GM13977 (cell line): ENCODE measurements around the gene HSD17B11.
"Not testable (repeated sequence)": the region's sequence is repeated elsewhere in the genome, so short reads cannot be mapped to it uniquely, and the experiment has no call there.

Source experiments
- DNase-seq: peaks from one replicate; pipeline ENCODE4 v3.0.0; 2012; ENCODE audit warnings: low spot score
- in situ Hi-C: fragments of 300-500 bp; cut with MboI; formaldehyde crosslinking; loops from one replicate; pipeline ENCODE4 v1.12.0; 2022; ENCODE audit warnings: low sequenced_read_pairs, low pct_unique_long_range_greater_than_20kb, mixed read lengths, inconsistent platforms; ENCODE audit not compliant: unreplicated experiment
- TF ChIP-seq, protein P1 (sequence below): IDR thresholded peaks from 2 replicates; pipeline ENCODE4 v1.5.1; 2012; ENCODE audit warnings: mild to moderate bottlenecking, control low read depth; ENCODE audit not compliant: insufficient read depth; ENCODE audit errors: extremely low read depth, missing control alignments

Gene HSD17B11

GRCh38 chr4:87359258-87359657 is 31.7 kb downstream of the HSD17B11 start:
- TF ChIP-seq, protein P1, sequence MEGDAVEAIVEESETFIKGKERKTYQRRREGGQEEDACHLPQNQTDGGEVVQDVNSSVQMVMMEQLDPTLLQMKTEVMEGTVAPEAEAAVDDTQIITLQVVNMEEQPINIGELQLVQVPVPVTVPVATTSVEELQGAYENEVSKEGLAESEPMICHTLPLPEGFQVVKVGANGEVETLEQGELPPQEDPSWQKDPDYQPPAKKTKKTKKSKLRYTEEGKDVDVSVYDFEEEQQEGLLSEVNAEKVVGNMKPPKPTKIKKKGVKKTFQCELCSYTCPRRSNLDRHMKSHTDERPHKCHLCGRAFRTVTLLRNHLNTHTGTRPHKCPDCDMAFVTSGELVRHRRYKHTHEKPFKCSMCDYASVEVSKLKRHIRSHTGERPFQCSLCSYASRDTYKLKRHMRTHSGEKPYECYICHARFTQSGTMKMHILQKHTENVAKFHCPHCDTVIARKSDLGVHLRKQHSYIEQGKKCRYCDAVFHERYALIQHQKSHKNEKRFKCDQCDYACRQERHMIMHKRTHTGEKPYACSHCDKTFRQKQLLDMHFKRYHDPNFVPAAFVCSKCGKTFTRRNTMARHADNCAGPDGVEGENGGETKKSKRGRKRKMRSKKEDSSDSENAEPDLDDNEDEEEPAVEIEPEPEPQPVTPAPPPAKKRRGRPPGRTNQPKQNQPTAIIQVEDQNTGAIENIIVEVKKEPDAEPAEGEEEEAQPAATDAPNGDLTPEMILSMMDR: no peak
- DNase-seq: no peak
- in situ Hi-C loops: loop anchor here (25.0 kb wide), 1 partner anchor 478 kb away; the partner anchor contains the start of gene MEPE

DNA sequence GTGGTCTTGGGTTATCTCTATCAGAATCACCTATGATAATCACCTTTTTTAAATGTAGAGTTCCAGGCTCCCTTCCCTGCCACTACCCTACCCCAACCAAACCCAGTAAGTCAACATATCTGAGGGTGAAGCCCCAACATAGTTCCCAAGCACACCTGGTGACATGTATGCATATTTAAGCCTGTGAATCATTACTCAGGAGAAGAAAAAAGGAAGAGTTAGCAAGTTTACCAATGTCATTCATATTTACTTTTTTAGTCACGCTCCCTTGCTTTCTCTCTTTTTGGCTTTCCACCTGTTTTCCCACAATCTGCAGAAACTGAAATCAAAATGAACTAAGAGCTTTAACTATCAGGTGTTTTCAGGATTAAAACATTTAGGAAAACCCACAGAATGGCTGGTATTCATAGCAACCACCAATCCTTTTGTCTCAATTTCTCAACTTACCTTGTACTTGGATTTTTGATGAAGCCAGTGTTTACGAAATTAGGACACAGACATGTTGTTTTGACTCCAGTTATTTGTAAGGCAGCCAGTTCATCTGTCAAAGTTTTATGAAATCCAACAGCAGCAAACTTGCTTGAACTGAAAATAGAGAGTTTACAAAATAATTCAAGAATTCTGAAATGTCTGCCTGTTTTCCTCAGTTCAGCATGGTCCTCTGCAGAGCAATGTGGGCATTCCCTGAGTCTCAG is 34.0 kb downstream of the HSD17B11 start:
- no peak for DNase-seq
- TF ChIP-seq, protein P1: no peak
- in situ Hi-C loops: loop anchor here (25.0 kb wide), 1 partner anchor 480 kb away; the partner anchor contains the start of gene MEPE

DNA sequence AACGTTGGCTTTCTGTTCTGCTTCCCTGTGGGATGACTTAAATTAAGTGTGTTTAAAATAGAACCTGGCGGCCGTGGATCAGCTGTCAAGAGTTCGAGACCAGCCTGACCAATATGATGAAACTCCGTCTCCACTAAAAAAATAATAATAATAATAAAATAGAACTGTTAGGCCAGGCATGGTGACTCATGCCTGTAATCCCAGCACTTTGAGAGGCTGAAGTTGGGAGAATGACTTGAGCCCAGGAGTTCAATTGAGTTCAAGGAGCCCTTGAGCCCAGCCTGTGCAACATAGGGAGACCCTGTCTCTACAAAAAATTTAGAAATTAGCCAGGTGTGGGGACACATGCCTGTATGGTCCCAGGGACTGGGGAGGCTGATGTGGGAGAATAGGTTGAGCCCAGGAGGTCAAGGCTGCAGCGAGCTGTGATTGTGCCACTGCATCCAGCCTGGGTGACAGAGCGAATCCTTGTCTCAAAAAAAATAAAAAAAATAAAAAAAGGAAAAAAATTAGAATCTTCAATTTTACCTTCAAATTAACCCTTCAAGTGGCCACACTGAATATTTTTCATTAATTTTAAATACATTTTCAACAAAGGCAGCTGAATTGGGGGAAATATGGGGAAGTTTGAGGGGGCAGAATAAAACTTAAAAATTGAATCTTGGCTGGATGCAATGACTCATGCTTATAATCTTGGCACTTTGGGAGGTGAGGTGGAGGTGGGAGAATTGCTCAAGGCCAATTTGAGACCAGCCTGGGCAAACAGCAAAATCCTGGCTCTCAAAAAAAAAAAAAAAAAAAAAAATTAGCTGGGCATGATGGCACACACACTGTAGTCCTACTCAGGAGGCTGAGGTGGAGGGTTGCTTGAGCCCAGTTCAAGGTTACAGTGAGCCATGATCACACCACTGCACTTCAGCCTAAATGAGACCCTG is 36.6 kb downstream of the HSD17B11 start:
- TF ChIP-seq, protein P1: no peak
- no peak for DNase-seq
- in situ Hi-C loops: loop anchor here (25.0 kb wide), 1 partner anchor 483 kb away; the partner anchor contains the start of gene MEPE

DNA sequence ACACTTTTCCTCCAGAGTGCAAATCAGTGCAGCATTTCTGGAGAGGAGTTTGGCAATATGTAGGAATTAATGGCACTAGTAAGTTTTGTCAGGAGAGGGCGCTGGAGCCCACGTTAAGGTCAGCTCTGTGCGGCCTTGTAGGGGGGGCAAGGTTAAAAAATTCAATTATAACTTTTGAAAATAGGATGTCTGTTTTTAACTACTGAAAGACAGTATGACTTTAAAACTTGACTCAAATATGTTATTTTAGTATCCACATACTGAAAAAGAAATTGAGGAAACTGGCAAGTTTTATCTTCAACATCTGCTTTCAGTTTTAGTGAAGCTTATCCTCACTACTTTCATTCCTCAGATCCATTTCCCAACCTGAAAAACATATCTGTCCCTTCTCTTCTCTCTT is 37.4 kb downstream of the HSD17B11 start:
- peak; percentile 41 for DNase-seq
- TF ChIP-seq, protein P1: peak; percentile 71
- in situ Hi-C loops: loop anchor here (25.0 kb wide), 1 partner anchor 484 kb away; the partner anchor contains the start of gene MEPE

DNA sequence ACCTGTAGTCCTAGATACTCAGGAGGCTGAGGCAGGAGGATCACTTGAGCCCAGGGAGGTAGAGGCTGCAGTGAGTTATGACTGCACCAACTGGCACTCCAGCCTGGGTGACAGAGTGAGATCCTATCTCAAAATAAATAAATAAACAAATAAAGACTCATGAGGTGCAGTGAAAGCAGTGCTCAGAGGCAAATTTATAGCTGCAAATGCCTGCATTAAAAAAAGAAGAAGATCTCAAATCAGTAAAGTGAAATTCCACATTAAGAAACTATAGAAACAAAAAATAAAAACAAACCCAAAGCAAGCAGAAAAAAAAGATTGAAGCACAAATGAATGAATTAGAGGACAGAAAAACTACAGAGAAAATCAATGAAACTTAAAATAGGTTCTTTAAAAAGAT is 45.8 kb downstream of the HSD17B11 start:
- TF ChIP-seq, protein P1: no peak
- in situ Hi-C loops: no loop called here
- DNase-seq: no peak

- DNase-seq: no peak
Measured at GRCh38 chr4:87342872-87343271, 48.1 kb downstream of the HSD17B11 start.

DNA sequence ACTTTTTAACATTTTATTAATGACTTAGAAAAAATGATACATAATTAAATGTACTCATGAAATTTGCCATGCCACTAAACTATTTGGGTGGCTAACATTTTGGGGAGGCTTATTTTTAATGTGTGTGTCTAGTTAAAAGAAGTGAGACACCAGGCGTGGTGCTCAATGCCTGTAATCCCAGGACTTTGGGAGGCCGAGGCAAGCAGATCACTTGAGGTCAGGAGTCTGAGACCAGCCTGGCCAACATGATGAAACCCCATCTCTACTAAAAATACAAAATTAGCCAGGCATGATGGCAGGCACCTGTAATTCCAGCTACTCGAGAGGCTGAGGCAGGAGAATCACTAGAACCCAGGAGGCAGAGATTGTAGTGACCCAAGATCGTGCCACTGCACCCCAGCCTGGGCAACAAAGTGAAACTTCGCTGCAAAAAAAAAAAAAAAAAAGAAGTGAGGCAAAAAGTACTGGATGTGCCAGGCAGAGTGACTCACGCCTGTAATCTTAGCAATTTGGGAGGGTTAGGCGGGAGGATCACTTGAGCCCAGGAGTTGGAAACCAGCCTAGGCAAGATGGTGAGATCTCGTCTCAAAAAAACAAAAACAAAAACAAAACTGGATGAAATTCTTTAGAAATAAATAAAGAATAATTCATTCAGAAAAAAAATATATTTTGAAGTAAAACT is 48.9 kb downstream of the HSD17B11 start:
- in situ Hi-C loops, DNase-seq: not testable (repeated sequence)

More at GRCh38 chr4:87342872-87343271, 48.1 kb downstream of the HSD17B11 start:
- TF ChIP-seq, protein P1: no peak
- in situ Hi-C loops: no loop called here
